Measurements from ENCODE around the gene KNCN.

DNA sequence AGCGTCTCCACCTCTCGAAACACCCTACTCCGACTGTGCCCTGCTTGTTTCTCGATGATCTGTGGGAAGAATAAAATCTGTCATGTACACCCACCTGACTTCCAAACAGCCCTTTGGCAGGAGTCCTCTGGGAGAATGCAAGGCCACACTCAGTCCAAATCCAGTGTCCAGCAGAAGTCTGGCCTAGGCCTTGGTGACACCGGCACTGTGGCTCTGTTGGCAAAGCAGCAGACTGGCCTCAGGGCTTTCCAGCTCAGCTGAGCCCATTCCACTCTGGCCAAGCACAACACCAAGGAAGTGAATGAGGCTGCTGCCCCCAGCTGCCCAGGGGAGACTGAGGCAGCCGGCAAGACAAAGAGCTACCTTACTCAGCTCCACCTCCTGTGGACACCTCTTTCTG is 25.1 kb upstream of the KNCN start:
- TF ChIP-seq, protein P1, sequence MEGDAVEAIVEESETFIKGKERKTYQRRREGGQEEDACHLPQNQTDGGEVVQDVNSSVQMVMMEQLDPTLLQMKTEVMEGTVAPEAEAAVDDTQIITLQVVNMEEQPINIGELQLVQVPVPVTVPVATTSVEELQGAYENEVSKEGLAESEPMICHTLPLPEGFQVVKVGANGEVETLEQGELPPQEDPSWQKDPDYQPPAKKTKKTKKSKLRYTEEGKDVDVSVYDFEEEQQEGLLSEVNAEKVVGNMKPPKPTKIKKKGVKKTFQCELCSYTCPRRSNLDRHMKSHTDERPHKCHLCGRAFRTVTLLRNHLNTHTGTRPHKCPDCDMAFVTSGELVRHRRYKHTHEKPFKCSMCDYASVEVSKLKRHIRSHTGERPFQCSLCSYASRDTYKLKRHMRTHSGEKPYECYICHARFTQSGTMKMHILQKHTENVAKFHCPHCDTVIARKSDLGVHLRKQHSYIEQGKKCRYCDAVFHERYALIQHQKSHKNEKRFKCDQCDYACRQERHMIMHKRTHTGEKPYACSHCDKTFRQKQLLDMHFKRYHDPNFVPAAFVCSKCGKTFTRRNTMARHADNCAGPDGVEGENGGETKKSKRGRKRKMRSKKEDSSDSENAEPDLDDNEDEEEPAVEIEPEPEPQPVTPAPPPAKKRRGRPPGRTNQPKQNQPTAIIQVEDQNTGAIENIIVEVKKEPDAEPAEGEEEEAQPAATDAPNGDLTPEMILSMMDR (IDR thresholded peaks at IDR 0.05) = no peak
- TF ChIP-seq POLR2A (IDR thresholded peaks at IDR 0.05) = no peak
